PC-9 (cell line): ENCODE measurements around the gene TAF1A.

Experiments
- EZH2 ChIP-seq: fragments of 200-600 bp; sonication (generic); IDR thresholded peaks from 2 replicates; pipeline ENCODE4 v1.8.0; 2017; ENCODE audit warnings: antibody characterized with exemption, low read depth
- TF ChIP-seq, protein P1 (sequence below): fragments of 200-600 bp; sonication (generic); conservative IDR thresholded peaks from 2 replicates; pipeline ENCODE4 v1.6.1; 2017; ENCODE audit warnings: mixed run types, antibody characterized with exemption, mild to moderate bottlenecking, moderate library complexity

GRCh38 chr1:222543817-222544216, 45.9 kb downstream of the TAF1A start:
- TF ChIP-seq, protein P1, sequence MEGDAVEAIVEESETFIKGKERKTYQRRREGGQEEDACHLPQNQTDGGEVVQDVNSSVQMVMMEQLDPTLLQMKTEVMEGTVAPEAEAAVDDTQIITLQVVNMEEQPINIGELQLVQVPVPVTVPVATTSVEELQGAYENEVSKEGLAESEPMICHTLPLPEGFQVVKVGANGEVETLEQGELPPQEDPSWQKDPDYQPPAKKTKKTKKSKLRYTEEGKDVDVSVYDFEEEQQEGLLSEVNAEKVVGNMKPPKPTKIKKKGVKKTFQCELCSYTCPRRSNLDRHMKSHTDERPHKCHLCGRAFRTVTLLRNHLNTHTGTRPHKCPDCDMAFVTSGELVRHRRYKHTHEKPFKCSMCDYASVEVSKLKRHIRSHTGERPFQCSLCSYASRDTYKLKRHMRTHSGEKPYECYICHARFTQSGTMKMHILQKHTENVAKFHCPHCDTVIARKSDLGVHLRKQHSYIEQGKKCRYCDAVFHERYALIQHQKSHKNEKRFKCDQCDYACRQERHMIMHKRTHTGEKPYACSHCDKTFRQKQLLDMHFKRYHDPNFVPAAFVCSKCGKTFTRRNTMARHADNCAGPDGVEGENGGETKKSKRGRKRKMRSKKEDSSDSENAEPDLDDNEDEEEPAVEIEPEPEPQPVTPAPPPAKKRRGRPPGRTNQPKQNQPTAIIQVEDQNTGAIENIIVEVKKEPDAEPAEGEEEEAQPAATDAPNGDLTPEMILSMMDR = no peak
- TF ChIP-seq EZH2 = no peak
